ENCODE data around the gene EMILIN3.

GRCh38 chr20:41347523-41348429 lies 18.8 kb downstream of the EMILIN3 start:
- TF ChIP-seq CTCF (conservative IDR thresholded peaks at IDR 0.05; ENCODE audit: low read depth, low read length): no peak
- no peak for TF ChIP-seq EZH2 (IDR thresholded peaks at IDR 0.05; ENCODE audit: borderline replicate concordance, low read depth, low read length, poor library complexity, severe bottlenecking)
